IMR-90 (cell line): ENCODE data around the gene OTOR. TPM values are rescaled to one million over a fixed set of nuclear protein-coding genes. Genes with fewer than 3 reads are reported as not detected.

ENCODE experiments used
- ATAC-seq: fragments of 200-7000 bp; cut with Tn5 transposase; 2 replicates; pipeline ENCODE4 v1.9.1; 2020; ENCODE audit warnings: low read depth, mild to moderate bottlenecking, moderate library complexity
- BruUV-seq: library from RNA; stranded (reverse); fragments of 400-500 nt; replicated peaks from 2 replicates; lab custom pipeline; 2021; lab: Mats Ljungman, UMichigan
- CTCF ChIA-PET: fragments of 300-600 bp; formaldehyde crosslinking; extraction: SDS; loops from one replicate; lab custom pipeline; 2021; ENCODE audit warnings: antibody characterized with exemption; lab: Yijun Ruan, JAX
- POLR2A ChIA-PET: fragments of 300-600 bp; sonication (Branson Sonifier 250); formaldehyde crosslinking; loops from one replicate; lab custom pipeline; 2022; ENCODE audit warnings: antibody characterized with exemption; ENCODE audit not compliant: unreplicated experiment; lab: Charles Lee
- DNase-seq: peaks from one replicate; pipeline ENCODE4 v3.0.0; 2013
- H2AFZ ChIP-seq: replicated peaks from 2 replicates; pipeline ENCODE3; 2013; ENCODE audit warnings: low read length, mild to moderate bottlenecking; ENCODE audit not compliant: poor library complexity
- H2AK5ac ChIP-seq: 2 replicates; pipeline ENCODE4 v1.6.1; 2013; ENCODE audit warnings: low read depth, low read length, inconsistent platforms
- H2AK9ac ChIP-seq: replicated peaks from 2 replicates; pipeline ENCODE3; 2013; ENCODE audit warnings: mild to moderate bottlenecking, low read depth, low read length, moderate library complexity; ENCODE audit not compliant: poor library complexity
- H2BK120ac ChIP-seq: 2 replicates; pipeline ENCODE4 v1.6.1; 2013; ENCODE audit warnings: low read depth, low read length, inconsistent platforms
- H2BK15ac ChIP-seq: 3 replicates; pipeline ENCODE4 v1.6.1; 2013; ENCODE audit warnings: low read depth, low read length, inconsistent platforms
- H2BK20ac ChIP-seq: 2 replicates; pipeline ENCODE4 v1.6.1; 2013; ENCODE audit warnings: low read depth, mild to moderate bottlenecking, inconsistent platforms, low read length, moderate library complexity
- H2BK5ac ChIP-seq: 2 replicates; pipeline ENCODE4 v1.6.1; 2013; ENCODE audit warnings: mild to moderate bottlenecking, low read depth, low read length, inconsistent platforms; ENCODE audit not compliant: poor library complexity, severe bottlenecking
- H3K14ac ChIP-seq: replicated peaks from 2 replicates; pipeline ENCODE4 v1.6.1; 2013; ENCODE audit warnings: low read depth, low read length, inconsistent platforms
- H3K18ac ChIP-seq: 2 replicates; pipeline ENCODE4 v1.6.1; 2013; ENCODE audit warnings: low read depth, low read length, control low read depth
- H3K23ac ChIP-seq: 2 replicates; pipeline ENCODE4 v1.6.1; 2013; ENCODE audit warnings: low read depth, low read length, inconsistent platforms
- H3K27ac ChIP-seq: 2 replicates; pipeline ENCODE4 v1.5.1; 2013; ENCODE audit warnings: mild to moderate bottlenecking, control low read depth, low read length; ENCODE audit not compliant: insufficient read depth
- H3K27me3 ChIP-seq: 2 replicates; pipeline ENCODE4 v1.6.1; 2013; ENCODE audit warnings: low read length; ENCODE audit not compliant: control insufficient read depth, insufficient read depth
- H3K36me3 ChIP-seq: 2 replicates; pipeline ENCODE4 v1.6.1; 2013; ENCODE audit warnings: low read length, mixed read lengths; ENCODE audit not compliant: control insufficient read depth, insufficient read depth
- H3K4ac ChIP-seq: 2 replicates; pipeline ENCODE4 v1.6.1; 2013; ENCODE audit warnings: low read depth, low read length, inconsistent platforms
- H3K4me1 ChIP-seq: 2 replicates; pipeline ENCODE4 v1.6.1; 2013; ENCODE audit warnings: low read length, mixed read lengths; ENCODE audit not compliant: control insufficient read depth, insufficient read depth
- H3K4me2 ChIP-seq: 2 replicates; pipeline ENCODE4 v1.6.1; 2013; ENCODE audit warnings: low read depth, mild to moderate bottlenecking, control low read depth, low read length, moderate library complexity
- H3K4me3 ChIP-seq: 2 replicates; pipeline ENCODE4 v1.5.1; 2013; ENCODE audit warnings: low read depth, mild to moderate bottlenecking, control low read depth, low read length, moderate library complexity; ENCODE audit not compliant: insufficient read depth
- H3K56ac ChIP-seq: 2 replicates; pipeline ENCODE4 v1.6.1; 2013; ENCODE audit warnings: low read length, inconsistent platforms; ENCODE audit not compliant: insufficient read depth; ENCODE audit errors: extremely low read depth
- H3K79me1 ChIP-seq, 2 experiments: 2 replicates each; pipeline ENCODE4 v1.6.1; 2013; ENCODE audit warnings: low read length in 2 of 2, inconsistent platforms in 1 of 2, low read depth in 1 of 2
- H3K9ac ChIP-seq: 2 replicates; pipeline ENCODE4 v1.6.1; 2013; ENCODE audit warnings: low read depth, low read length, control low read depth
- H3K9me1 ChIP-seq: 2 replicates; pipeline ENCODE4 v1.6.1; 2013; ENCODE audit warnings: low read length, inconsistent platforms; ENCODE audit not compliant: insufficient read depth
- H3K9me3 ChIP-seq: 2 replicates; pipeline ENCODE4 v1.6.1; 2013; ENCODE audit warnings: low read length; ENCODE audit not compliant: control insufficient read depth, insufficient read depth
- H4K20me1 ChIP-seq: 2 replicates; pipeline ENCODE4 v1.6.1; 2013; ENCODE audit warnings: low read length, inconsistent platforms; ENCODE audit not compliant: insufficient read depth
- H4K5ac ChIP-seq: 2 replicates; pipeline ENCODE4 v1.6.1; 2013; ENCODE audit warnings: mild to moderate bottlenecking, low read depth, low read length, control low read depth
- H4K8ac ChIP-seq, 2 experiments: 2 replicates each; pipeline ENCODE4 v1.6.1; 2013; ENCODE audit warnings: low read depth in 2 of 2, low read length in 2 of 2, control low read depth in 1 of 2, inconsistent platforms in 1 of 2
- H4K91ac ChIP-seq: 2 replicates; pipeline ENCODE4 v1.6.1; 2013; ENCODE audit warnings: low read depth, low read length, inconsistent platforms; ENCODE audit not compliant: insufficient read depth
- CEBPB ChIP-seq: IDR thresholded peaks from 2 replicates; pipeline ENCODE4 v1.6.1; 2012; ENCODE audit warnings: low read depth, low read length, improper control_type of control experiment
- MAFK ChIP-seq: IDR thresholded peaks from 2 replicates; pipeline ENCODE4 v1.6.1; 2012; ENCODE audit warnings: low read depth, low read length, improper control_type of control experiment
- MAZ ChIP-seq: IDR thresholded peaks from 2 replicates; pipeline ENCODE4 v1.6.1; 2012; ENCODE audit warnings: low read depth, mild to moderate bottlenecking, low read length, improper control_type of control experiment, moderate library complexity, borderline replicate concordance
- MXI1 ChIP-seq: IDR thresholded peaks from 2 replicates; pipeline ENCODE4 v1.6.1; 2012; ENCODE audit warnings: low read depth, mild to moderate bottlenecking, low read length, moderate library complexity, borderline replicate concordance
- NFE2L2 ChIP-seq: fragments of 150-350 bp; IDR thresholded peaks from 2 replicates; pipeline ENCODE4 v1.6.1; 2016; ENCODE audit warnings: low read depth, mild to moderate bottlenecking, low read length
- POLR2A ChIP-seq: IDR thresholded peaks from 2 replicates; pipeline ENCODE4 v1.6.1; 2012; ENCODE audit warnings: mild to moderate bottlenecking, low read depth, low read length
- RAD21 ChIP-seq: IDR thresholded peaks from 2 replicates; pipeline ENCODE4 v1.6.1; 2012; ENCODE audit warnings: low read length, improper control_type of control experiment
- WGBS, 2 experiments: methylation state at CpG; one replicate each; pipeline versions ENCODE4 v1.1.5 to v1.1.7; 2013; ENCODE audit warnings: missing lambda C conversion rate in 2 of 2; ENCODE audit not compliant: insufficient read length in 1 of 2; ENCODE audit errors: extremely low coverage in 2 of 2; 5-methylcytosine and 5-hydroxymethylcytosine counted together
- dilution Hi-C: fragments of 300-500 bp; cut with HindIII; formaldehyde crosslinking; loops from one replicate; pipeline ENCODE4 v1.14.3; 2018; ENCODE audit warnings: low sequenced_read_pairs; ENCODE audit not compliant: unreplicated experiment
- in situ Hi-C: fragments of 300-500 bp; cut with MboI; formaldehyde crosslinking; loops from 3 replicates; pipeline ENCODE4 v1.14.3; 2019; ENCODE audit warnings: low sequenced_read_pairs, inconsistent platforms, mixed read lengths
- intact Hi-C: fragments of 100-400 bp; cut with micrococcal nuclease; formaldehyde crosslinking; loops from 2 replicates; pipeline ENCODE4 v1.10.0; 2022
- polyA plus RNA-seq, 3 experiments: library from polyadenylated mRNA; depleted of rRNA; stranded (reverse); fragments of >200 nt; gene quantifications; 2 replicates each; pipeline ENCODE4 v1.2.3, GENCODE V29; 2012; ENCODE audit warnings: low replicate concordance in 1 of 3
- total RNA-seq: library from RNA; depleted of rRNA; stranded (reverse); fragments of >200 nt; gene quantifications from 2 replicates; pipeline ENCODE4 v1.2.3, GENCODE V29; 2012
- TF ChIP-seq, protein P1 (sequence below): conservative IDR thresholded peaks from 2 replicates; pipeline ENCODE4 v1.5.1; 2012; ENCODE audit warnings: mild to moderate bottlenecking, low read depth, low read length, improper control_type of control experiment

The OTOR gene
- total and polyA plus RNA-seq, 2 of the 4 experiments (the other 2 are of a cell fraction): not detected

- no peak overlapping the region for H3K14ac ChIP-seq
- H3K36me3 ChIP-seq: 0 out of 2 replicates have a peak, but pooled peaks cover 2% of the 10 kb centered on the region
Observed at GRCh38 chr20:16747291-16747811, 807 bp upstream of the OTOR start.

More at GRCh38 chr20:16747291-16747811, 807 bp upstream of the OTOR start:
- H3K56ac ChIP-seq: no peak overlapping the region
- H3K9ac ChIP-seq: no peak overlapping the region
- no peaks in the 10 kb centered on the region for H3K4me1 ChIP-seq
- H3K27ac ChIP-seq: no peak overlapping the region
- H3K4me3 ChIP-seq: no peak overlapping the region
- no peak overlapping the region for H2BK15ac ChIP-seq
- H3K27me3 ChIP-seq: peaks cover 5% of the 10 kb centered on the region
- TF ChIP-seq MXI1: no peak
- TF ChIP-seq MAFK: no peak
- no peak for TF ChIP-seq RAD21
- no peak for TF ChIP-seq POLR2A
- no peak for TF ChIP-seq CEBPB
- TF ChIP-seq NFE2L2: no peak
- TF ChIP-seq MAZ: no peak
- TF ChIP-seq, protein P1, sequence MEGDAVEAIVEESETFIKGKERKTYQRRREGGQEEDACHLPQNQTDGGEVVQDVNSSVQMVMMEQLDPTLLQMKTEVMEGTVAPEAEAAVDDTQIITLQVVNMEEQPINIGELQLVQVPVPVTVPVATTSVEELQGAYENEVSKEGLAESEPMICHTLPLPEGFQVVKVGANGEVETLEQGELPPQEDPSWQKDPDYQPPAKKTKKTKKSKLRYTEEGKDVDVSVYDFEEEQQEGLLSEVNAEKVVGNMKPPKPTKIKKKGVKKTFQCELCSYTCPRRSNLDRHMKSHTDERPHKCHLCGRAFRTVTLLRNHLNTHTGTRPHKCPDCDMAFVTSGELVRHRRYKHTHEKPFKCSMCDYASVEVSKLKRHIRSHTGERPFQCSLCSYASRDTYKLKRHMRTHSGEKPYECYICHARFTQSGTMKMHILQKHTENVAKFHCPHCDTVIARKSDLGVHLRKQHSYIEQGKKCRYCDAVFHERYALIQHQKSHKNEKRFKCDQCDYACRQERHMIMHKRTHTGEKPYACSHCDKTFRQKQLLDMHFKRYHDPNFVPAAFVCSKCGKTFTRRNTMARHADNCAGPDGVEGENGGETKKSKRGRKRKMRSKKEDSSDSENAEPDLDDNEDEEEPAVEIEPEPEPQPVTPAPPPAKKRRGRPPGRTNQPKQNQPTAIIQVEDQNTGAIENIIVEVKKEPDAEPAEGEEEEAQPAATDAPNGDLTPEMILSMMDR: no peak
- in situ Hi-C loops: no loop called here
- H4K91ac ChIP-seq: no peak overlapping the region
- ATAC-seq (no peak), DNase-seq (no peak)
- no peaks in the 10 kb centered on the region for H3K9me1 ChIP-seq
- dilution Hi-C loops: no loop called here
- H2AFZ ChIP-seq: no peak overlapping the region
- BruUV-seq: no TSS peak
- H2BK20ac ChIP-seq: no peak overlapping the region
- no peak overlapping the region for H4K5ac ChIP-seq
- POLR2A ChIA-PET: interaction anchor here (0.7 kb wide), 1 partner anchor 1108 kb away, joined by 3 read pairs; no protein-coding TSS in a partner anchor
- no peak overlapping the region for H2BK5ac ChIP-seq
- no peak overlapping the region for H3K4me2 ChIP-seq
- H3K23ac ChIP-seq: no peak overlapping the region
- no peaks in the 10 kb centered on the region for H4K20me1 ChIP-seq
- CTCF ChIA-PET: interaction anchor here (1.4 kb wide), 1 partner anchor 14 kb away, joined by 5 read pairs; no protein-coding TSS in a partner anchor
- no peak overlapping the region for H3K4ac ChIP-seq
- no peak overlapping the region for H4K8ac ChIP-seq
- no CpG with 5 or more reads among the region's 3 CpGs for WGBS, 2 experiments
- H2AK5ac ChIP-seq: no peak overlapping the region
- no peak overlapping the region for H2AK9ac ChIP-seq
- H3K9me3 ChIP-seq: no peaks in the 10 kb centered on the region
- H2BK120ac ChIP-seq: no peak overlapping the region
- intact Hi-C loops: no loop called here
- H3K18ac ChIP-seq: no peak overlapping the region
- no peaks in the 10 kb centered on the region for H3K79me1 ChIP-seq
